HG03066 (cell line): ENCODE measurements around the gene BEND5.

Experiments used
- ATAC-seq: cut with Tn5 transposase; IDR thresholded peaks from one replicate; pipeline ENCODE4 v1.9.1; 2021; ENCODE audit warnings: low read depth; ENCODE audit not compliant: unreplicated experiment

The BEND5 gene

DNA sequence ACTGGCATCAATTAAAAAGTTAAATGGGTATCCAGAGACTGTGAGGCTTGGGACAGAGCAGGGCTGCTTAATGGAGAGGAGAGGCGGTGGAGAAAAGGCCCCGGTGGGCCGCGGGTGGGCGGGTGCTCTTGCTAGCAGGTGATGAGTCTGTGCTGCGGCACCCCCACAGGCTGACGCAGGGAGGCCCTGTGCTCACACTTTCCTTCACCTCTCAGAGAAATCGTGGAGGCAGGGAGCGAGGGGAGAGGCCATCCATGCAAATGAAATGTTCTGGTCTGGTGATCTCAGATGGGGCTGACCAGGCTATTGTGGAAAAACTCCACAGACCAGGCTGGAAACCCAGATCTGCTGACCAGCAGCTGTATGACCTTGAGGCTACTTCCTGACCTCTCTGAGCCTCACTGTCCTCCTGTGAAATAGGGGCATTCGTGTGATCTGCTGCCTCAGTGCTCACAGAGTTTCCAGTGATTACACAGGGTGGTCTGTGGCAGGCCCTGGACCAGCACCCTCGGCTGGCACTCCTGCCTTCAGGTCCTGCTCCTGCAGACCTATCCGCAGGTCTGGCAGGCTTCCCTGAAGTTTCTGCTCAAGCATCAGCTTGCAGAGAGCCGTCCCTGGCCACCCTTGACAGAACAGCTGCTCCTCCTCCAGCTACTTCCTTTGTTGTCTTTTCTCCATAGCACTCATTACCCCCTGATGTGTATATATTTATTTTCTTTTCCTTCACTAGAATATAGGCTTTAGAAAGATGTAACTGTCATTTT is 89.2 kb downstream of the BEND5 start:
- no peak for ATAC-seq

DNA sequence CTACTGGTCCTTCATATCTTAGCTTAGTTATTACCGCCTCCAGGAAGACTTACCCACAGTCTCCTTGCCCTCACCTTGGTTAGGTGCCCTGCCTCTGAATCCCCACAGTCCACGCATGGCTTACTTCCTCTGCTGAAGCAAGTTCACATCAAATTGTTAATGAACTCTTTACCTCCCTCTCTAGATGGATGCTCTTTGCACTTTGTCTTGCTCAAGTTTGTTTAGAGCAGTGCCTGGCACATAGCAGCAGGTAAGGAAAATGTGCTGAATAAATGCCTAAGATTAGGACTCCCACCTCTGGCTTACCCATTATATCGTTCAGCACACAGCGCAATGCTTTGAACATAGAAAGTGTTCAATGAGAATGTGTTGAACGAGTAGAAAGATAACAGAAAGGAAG is 90.5 kb downstream of the BEND5 start:
- ATAC-seq, result no peak

DNA sequence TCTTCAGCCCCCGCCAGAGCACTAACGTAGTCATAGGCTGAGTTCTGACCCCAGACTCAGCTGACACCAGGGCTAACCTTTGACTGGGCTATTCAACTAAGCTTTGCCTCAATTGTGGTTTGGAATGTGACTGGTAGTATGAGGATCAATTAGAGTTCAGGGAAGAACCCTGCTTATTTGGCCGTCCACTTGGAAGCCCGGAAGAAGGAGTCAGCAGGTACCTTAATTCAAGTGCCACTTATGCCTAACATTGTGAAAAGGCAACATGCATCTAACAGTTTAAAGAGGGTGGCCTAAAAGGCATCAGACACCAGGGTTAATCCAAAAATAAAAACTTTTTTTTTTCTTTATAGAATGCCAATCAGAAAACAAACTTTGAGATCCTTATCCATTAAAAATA is 92.3 kb downstream of the BEND5 start:
- no peak for ATAC-seq

DNA sequence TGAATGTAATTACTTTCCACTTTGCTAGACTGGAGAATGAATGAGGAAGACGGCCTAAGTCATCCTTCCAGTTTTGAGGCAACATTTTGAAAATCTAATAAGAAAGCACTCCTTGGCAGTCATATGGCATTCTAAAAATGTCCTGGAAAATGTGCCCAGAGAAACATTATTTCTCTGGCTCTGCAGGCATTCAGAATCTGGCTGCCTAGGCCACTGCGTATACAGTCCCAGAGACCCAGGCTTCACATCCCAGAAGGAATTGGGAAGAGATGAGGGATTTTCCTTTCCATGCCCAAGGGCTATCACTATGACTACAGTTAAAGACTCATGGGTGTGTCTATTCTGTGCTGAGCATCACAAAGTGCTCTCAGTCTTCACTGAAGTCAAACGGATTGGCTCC is 92.9 kb downstream of the BEND5 start:
- ATAC-seq, result no peak

DNA sequence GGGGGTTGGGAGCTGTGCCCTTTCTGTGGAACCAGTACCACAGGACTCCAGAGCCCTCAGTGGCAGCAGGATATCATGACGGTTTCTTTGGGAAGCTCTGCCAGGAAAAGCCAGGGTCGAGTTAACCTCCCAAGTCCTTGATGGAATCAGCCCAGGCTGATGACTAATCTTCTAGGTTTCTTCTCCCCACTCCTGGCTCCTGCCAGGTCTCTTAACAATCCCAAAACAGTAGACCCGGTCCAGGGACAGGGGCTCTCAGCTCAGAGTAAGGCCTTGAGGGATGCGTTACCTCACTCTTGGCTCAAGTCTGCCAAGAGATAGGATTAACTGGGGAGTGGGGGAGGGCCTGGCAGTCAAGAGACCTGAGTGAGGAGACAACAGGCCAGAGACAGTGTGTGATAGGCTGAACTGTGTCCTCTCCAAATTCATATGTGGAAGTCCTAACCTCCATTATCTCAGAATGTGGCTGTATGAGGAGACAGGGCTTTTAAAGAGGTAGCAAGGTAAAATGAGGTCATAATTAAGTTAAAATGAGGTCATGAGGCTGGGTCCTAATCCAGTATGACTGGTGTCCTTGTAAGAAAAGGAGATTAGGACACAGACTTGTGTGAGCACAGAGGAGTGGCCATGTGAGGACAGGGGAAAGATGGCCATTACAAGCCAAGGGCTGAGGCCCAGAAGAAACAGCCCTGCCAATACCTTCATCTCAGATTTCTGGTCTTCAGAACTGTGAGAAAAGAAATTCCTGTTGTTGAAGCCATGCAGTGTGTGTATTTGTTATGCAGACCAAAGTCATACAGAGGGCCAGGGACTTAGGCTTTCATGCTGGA is 95.0 kb downstream of the BEND5 start:
- ATAC-seq, result no peak

DNA sequence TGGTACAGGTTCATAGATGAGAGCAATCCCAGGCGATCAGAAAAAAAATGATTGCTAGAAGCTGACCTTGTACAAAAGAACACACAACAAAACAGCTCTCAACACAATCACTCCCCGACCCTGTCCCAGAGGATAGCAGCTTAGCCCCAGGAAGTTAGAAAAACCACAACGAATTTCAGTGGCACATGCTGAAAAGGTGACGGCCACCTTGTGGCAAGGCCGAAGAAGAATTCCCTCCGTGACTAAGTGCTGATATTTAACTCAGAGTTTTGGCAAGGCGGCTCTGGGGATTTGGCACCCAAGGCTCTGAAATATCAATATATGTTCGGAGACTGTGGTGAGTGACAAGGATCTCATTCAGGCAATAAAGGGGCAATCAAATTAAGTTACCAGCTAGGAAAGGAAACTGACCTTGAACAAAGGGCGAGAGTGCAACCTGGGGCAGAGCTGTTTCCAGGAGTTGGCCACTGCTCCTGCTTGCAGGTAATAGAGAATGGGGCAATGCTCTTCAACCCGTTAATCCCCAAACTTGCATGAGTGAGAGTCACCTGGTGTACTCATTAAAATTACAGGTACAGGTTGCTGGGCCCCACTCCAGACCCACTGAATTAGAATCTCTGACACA is 96.2 kb downstream of the BEND5 start:
- ATAC-seq, result no peak

DNA sequence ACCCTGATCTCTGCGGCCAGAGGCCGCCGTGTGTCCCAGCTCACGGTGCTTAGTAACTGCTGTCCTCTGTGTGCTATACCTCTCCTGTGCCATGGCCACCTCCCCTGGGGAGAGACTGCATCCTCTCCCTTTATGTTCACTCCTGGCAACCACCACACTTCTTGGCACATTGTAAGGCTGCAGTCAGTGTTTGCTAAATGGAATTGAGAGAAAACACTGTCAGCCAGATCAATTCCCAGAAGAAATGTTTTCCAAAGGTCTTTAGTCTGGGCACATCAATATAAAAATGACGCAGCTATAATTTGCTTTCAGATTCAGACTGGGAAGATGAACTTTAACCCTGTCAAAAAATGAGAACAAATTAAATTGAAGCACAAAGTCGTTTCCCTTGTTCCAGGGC is 96.8 kb downstream of the BEND5 start:
- ATAC-seq, result no peak

DNA sequence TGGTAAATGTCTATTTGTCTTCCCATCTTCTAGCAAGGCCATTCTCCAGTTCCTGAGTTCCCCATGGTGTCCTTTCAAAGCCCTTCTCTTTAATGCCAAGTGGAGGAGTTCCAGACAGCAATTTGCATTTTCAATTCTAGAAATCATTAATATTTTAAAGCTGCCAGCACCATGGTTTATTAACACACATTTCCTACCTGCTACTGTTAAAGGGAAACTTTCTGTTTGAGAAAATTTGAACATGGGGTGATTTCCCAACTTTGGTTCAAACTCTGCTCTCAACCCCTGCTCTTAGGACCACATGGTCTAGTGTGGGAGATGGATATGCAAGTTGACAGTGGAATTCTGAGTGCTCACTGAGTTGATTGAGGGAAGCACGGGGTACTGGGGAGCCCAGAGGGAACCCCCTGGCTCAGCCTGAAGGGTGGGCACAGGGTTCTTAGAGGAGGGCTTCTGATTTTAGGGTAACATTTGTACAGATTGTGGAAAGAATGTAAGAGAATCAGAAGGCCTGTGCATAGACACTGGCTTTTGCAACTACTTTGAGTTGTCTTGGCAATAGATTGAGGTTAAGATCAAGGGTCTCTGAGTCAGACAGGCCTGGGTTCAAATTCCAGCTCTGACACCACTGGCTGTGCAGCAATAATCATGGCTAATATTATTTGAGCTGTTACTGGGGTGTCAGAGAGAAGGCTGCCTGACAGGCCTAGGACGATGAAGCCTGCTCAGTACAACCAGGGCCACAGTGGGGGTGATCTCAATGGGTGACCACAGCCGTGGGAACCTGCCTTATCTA is 97.8 kb downstream of the BEND5 start:
- no peak for ATAC-seq
